ENCODE measurements around the gene DGKH.

DNA sequence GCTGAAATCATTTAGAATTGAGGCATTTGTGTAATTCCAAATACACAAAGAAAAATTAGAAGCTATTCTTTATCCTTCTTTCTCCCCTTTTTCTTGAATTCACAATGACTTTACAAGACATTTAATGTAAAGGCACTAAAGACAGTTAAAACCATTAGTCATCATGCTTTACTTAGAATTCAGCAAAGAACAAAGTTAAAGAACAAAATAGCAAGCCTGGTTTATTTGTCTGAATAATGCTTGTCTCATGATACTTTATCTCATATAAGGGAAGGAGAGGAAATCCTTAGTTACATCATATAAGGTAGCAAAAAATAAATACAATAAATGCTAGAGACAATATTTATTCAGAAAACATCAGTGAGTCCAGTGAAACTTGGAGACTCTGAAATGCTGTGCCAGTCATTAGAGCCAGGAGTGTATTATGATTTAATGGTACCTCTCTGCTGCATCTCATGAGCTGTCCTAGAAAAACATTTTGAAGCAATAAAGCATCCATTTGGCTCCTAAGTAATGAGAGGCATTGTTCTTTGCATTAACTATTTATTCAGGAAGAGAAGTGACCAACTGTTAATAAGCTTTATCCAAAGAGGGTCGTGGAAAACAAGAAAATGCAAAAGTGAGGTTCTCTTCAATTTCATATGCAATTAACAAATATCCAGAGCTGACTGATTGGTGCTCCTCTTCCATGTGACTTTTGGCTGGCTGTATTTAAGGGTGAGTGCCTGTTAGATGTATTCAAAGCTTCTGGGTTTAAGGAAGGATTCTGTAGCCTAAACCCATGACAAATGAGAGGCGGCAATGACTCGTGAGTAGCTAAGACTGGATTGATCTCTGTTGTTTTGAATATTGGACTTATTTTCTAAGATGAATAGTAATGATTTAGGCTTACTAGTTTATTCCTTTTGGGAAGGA is 105.0 kb downstream of the DGKH start:
- TF ChIP-seq, protein P1, sequence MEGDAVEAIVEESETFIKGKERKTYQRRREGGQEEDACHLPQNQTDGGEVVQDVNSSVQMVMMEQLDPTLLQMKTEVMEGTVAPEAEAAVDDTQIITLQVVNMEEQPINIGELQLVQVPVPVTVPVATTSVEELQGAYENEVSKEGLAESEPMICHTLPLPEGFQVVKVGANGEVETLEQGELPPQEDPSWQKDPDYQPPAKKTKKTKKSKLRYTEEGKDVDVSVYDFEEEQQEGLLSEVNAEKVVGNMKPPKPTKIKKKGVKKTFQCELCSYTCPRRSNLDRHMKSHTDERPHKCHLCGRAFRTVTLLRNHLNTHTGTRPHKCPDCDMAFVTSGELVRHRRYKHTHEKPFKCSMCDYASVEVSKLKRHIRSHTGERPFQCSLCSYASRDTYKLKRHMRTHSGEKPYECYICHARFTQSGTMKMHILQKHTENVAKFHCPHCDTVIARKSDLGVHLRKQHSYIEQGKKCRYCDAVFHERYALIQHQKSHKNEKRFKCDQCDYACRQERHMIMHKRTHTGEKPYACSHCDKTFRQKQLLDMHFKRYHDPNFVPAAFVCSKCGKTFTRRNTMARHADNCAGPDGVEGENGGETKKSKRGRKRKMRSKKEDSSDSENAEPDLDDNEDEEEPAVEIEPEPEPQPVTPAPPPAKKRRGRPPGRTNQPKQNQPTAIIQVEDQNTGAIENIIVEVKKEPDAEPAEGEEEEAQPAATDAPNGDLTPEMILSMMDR (IDR thresholded peaks at IDR 0.05) = no peak
- TF ChIP-seq EZH2 (IDR thresholded peaks at IDR 0.05; ENCODE audit: borderline replicate concordance, insufficient read depth, low read depth, low read length, poor library complexity, severe bottlenecking) = no peak

All from B cell (primary cell).